ENCODE measurements around the gene FCGR2B. TPM values are rescaled to one million over a fixed set of nuclear protein-coding genes. Genes with fewer than 3 reads are reported as not detected.
"Not testable (repeated sequence)": the region's sequence is repeated elsewhere in the genome, so short reads cannot be mapped to it uniquely, and the experiment has no call there.

The FCGR2B gene
- total RNA-seq, 1 experiment from 2014 or later = not detected

DNA sequence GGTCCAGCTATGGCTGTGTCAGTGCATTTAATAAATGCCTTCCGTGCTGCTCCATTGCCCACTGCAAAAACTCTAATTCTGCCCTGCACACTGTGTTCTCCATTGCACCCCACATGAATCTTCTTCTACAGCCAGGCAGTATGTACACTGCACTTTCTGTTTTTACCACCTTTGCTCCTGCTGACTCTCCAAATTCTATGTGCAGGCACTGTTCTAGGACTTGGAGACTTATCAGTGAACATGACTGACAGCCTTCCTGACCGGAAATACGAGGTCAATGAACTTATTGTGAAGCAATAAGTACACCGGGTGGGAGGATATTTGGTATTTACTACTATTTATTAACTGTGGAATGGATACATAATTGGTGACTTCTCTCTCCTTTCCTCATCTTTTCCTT is 1.7 kb downstream of the FCGR2B start:
- H3K23ac ChIP-seq (ENCODE audit: insufficient read length, low read depth, low read length); H3K27me3 ChIP-seq (ENCODE audit: insufficient read depth, low read length); H3K4me2 ChIP-seq (ENCODE audit: insufficient read depth, insufficient read length, low read length); H2AK5ac ChIP-seq (ENCODE audit: insufficient read length, low read length); H3K27me3 Mint-ChIP-seq (ENCODE audit: low read depth); H3K23me2 ChIP-seq (ENCODE audit: insufficient read length, low read depth, low read length, poor library complexity, severe bottlenecking); DNase-seq; H3K27ac Mint-ChIP-seq; H3T11ph ChIP-seq (ENCODE audit: low read length); H4K5ac ChIP-seq (ENCODE audit: insufficient read length, low read depth, low read length); H3K27ac ChIP-seq (ENCODE audit: insufficient read length, low read depth, low read length); H3K4me3 Mint-ChIP-seq; H3K4me1 Mint-ChIP-seq; H3K56ac ChIP-seq (ENCODE audit: insufficient read length, low read depth, low read length); H4K8ac ChIP-seq (replicated peaks; ENCODE audit: insufficient read length, low read depth, low read length); H3K4me1 ChIP-seq (ENCODE audit: insufficient read depth, low read length); H2BK15ac ChIP-seq (ENCODE audit: low read depth, low read length); H3K9me3 ChIP-seq (ENCODE audit: control insufficient read depth, low read depth, low read length); H3K18ac ChIP-seq (ENCODE audit: insufficient read length, low read depth, low read length); H3K36me3 Mint-ChIP-seq (ENCODE audit: insufficient read depth in 1 of 3, low read depth in 3 of 3); H3K79me1 ChIP-seq (ENCODE audit: insufficient read depth, low read depth, low read length, poor library complexity, severe bottlenecking); H2BK5ac ChIP-seq (ENCODE audit: insufficient read length, low read length); H3K4ac ChIP-seq (ENCODE audit: low read depth, low read length); H2AFZ ChIP-seq (ENCODE audit: low read length); H2BK20ac ChIP-seq (ENCODE audit: low read depth, low read length, poor library complexity, severe bottlenecking); H2BK12ac ChIP-seq (ENCODE audit: insufficient read length, low read depth, low read length); H3K79me2 ChIP-seq (ENCODE audit: insufficient read depth, low read length); H3K9ac ChIP-seq (ENCODE audit: extremely low read depth, insufficient read length, low read length); H2BK120ac ChIP-seq (ENCODE audit: low read depth, low read length, poor library complexity, severe bottlenecking); H3K9me3 Mint-ChIP-seq; H4K91ac ChIP-seq (ENCODE audit: insufficient read length, low read depth, low read length); H3K14ac ChIP-seq (ENCODE audit: insufficient read depth, low read length); H4K20me1 ChIP-seq (ENCODE audit: control insufficient read depth, insufficient read depth, insufficient read length): not testable (repeated sequence)
- no CpG with 5 or more reads among the region's 4 CpGs for WGBS (ENCODE audit: extremely low coverage, insufficient read length, low lambda C conversion rate)

DNA sequence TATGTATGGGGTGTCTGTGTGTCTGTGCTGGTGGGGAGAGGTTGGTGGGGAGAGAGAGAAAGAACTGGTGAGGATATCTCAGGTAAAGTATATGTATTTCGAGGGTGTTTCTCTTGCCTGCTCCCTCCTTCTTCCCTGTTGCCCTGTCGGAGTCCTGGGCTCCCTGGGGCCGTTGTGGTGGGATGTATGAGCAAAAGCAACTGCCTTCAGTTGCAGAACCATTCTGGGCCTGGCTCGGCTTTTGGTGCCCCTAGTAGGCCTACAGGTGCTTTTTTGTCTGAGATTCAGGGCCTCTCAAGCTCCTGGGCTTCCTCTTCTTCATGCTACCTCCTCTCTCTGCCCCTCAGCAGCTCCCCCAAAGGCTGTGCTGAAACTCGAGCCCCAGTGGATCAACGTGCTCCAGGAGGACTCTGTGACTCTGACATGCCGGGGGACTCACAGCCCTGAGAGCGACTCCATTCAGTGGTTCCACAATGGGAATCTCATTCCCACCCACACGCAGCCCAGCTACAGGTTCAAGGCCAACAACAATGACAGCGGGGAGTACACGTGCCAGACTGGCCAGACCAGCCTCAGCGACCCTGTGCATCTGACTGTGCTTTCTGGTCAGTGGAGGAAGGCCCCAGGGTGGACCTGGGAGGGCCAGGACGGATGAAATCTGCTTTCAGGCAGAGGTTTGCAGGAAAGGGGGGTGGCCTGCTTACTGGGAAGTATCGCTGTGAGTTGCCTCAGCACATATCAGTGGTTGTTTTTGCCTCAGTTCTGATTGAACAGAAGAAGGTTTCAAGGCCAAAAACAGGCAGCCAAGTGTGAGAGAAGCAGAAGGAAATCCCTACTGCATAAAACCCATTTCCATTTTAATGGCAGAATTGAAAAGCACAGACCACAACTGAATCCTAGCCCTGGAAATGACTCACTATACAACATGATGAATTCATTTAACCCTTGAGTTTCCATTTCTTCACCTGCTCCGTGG is 8.4 kb downstream of the FCGR2B start:
- peaks cover 11 to 14% of the 10 kb centered on the region in 2 experiments for H3K4me1 Mint-ChIP-seq
- not testable (repeated sequence) for H3K9me3 ChIP-seq (ENCODE audit: control insufficient read depth, low read depth, low read length); H2AK5ac ChIP-seq (ENCODE audit: insufficient read length, low read length); H2AFZ ChIP-seq (ENCODE audit: low read length); H3K79me1 ChIP-seq (ENCODE audit: insufficient read depth, low read depth, low read length, poor library complexity, severe bottlenecking); H3K79me2 ChIP-seq (ENCODE audit: insufficient read depth, low read length); H4K91ac ChIP-seq (ENCODE audit: insufficient read length, low read depth, low read length); H3K4me3 Mint-ChIP-seq; H4K8ac ChIP-seq (replicated peaks; ENCODE audit: insufficient read length, low read depth, low read length); H3K23ac ChIP-seq (ENCODE audit: insufficient read length, low read depth, low read length); H2BK12ac ChIP-seq (ENCODE audit: insufficient read length, low read depth, low read length); H2BK20ac ChIP-seq (ENCODE audit: low read depth, low read length, poor library complexity, severe bottlenecking); H2BK120ac ChIP-seq (ENCODE audit: low read depth, low read length, poor library complexity, severe bottlenecking); H4K20me1 ChIP-seq (ENCODE audit: control insufficient read depth, insufficient read depth, insufficient read length); H3K14ac ChIP-seq (ENCODE audit: insufficient read depth, low read length); H2BK15ac ChIP-seq (ENCODE audit: low read depth, low read length); DNase-seq; H3K27me3 ChIP-seq (ENCODE audit: insufficient read depth, low read length); H3K27me3 Mint-ChIP-seq (ENCODE audit: low read depth); H2BK5ac ChIP-seq (ENCODE audit: insufficient read length, low read length); H3K9ac ChIP-seq (ENCODE audit: extremely low read depth, insufficient read length, low read length); H3K23me2 ChIP-seq (ENCODE audit: insufficient read length, low read depth, low read length, poor library complexity, severe bottlenecking); H4K5ac ChIP-seq (ENCODE audit: insufficient read length, low read depth, low read length); H3K36me3 Mint-ChIP-seq (ENCODE audit: insufficient read depth in 1 of 3, low read depth in 3 of 3); H3K4ac ChIP-seq (ENCODE audit: low read depth, low read length); H3K27ac Mint-ChIP-seq; H3K56ac ChIP-seq (ENCODE audit: insufficient read length, low read depth, low read length); H3K18ac ChIP-seq (ENCODE audit: insufficient read length, low read depth, low read length); H3K4me1 ChIP-seq (ENCODE audit: insufficient read depth, low read length); H3T11ph ChIP-seq (ENCODE audit: low read length); H3K9me3 Mint-ChIP-seq; H3K27ac ChIP-seq (ENCODE audit: insufficient read length, low read depth, low read length); H3K4me2 ChIP-seq (ENCODE audit: insufficient read depth, insufficient read length, low read length)
- WGBS (ENCODE audit: extremely low coverage, insufficient read length, low lambda C conversion rate) = no CpG with 5 or more reads among the region's 15 CpGs

Data from H9 (cell line).